Peyer's patch (tissue), 4 donors: ENCODE results near the gene CARMIL1.

Experiments
- CTCF ChIP-seq, 6 experiments: fragments of 450-650 bp in 4 of 6; fragments of 200-600 bp in 2 of 6; sonication (generic) in 1 of 6; IDR thresholded peaks; one replicate each; pipeline ENCODE4 v1.5.1; 2017 to 2019; ENCODE audit warnings: antibody characterized with exemption in 6 of 6, mild to moderate bottlenecking in 3 of 6, moderate library complexity in 1 of 6
- POLR2A ChIP-seq, 2 donors: fragments of 450-650 bp; IDR thresholded peaks; one replicate each; pipeline ENCODE4 v1.5.1; 2017; ENCODE audit warnings: antibody characterized with exemption in 2 of 2, mild to moderate bottlenecking in 2 of 2, moderate library complexity in 2 of 2

DNA sequence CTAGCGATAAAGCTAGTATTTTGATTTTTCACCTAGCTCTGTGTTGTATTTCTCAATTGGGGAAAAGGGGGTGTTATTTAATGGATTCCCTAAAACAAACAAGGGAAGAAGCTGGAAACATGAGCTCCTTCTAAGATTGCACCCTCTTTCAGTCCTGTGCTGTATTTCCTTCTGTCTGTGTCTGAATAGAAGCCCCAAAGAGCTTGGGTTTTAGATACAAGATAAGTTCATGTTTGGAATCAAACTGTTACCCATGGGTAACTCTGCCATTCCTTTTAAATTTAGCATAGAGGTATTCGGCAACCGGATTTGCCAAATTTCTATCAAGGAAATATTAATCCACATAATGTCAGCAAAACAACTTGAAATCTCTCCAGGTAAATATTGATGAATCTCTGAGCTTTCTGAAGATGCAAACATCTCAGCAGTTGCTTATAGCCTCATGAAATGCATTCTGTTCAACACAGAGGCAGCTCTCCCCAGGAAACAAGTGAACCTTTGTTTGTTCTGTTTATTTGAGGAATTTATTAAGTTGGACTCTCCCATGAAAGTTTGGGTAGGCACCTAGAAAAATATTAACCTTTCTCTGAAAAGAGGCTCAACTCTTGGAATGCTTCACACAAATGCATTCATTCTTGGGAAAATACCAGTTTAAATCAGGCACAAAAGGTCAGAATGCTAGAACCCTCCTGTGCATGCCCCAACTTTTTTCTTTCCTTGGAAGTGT lies 362.9 kb downstream of the CARMIL1 start:
- no peak for TF ChIP-seq CTCF (IDR thresholded peaks at IDR 0.05)
- no peak for TF ChIP-seq POLR2A (IDR thresholded peaks at IDR 0.05)
